Heart right ventricle (tissue), 16 donors: ENCODE data around the gene PET117. TPM values are rescaled to one million over a fixed set of nuclear protein-coding genes. Genes with fewer than 3 reads are reported as not detected.
"Not testable (repeated sequence)": the region's sequence is repeated elsewhere in the genome, so short reads cannot be mapped to it uniquely, and the experiment has no call there.

Source experiments
- ATAC-seq, 8 donors: fragments of 200-7000 bp; cut with Tn5 transposase; one replicate each; pipeline ENCODE4 v1.9.1; 2020; ENCODE audit warnings: mild to moderate bottlenecking in 8 of 8, moderate library complexity in 8 of 8, moderate number of reproducible peaks in 1 of 8
- DNase-seq, 2 donors: peaks; one replicate each; pipeline ENCODE4 v3.0.0-alpha.2; 2020
- H3K27ac ChIP-seq, 10 donors: fragments of 200-600 bp; sonication (generic) in 2 of 10; one replicate each; pipeline versions ENCODE4 v1.5.0 to v1.8.0; 2020 to 2022; ENCODE audit warnings: mild to moderate bottlenecking in 3 of 10
- H3K27me3 ChIP-seq, 7 donors: fragments of 200-600 bp; one replicate each; pipeline ENCODE4 v1.8.0; 2021 to 2022; ENCODE audit warnings: mild to moderate bottlenecking in 2 of 7
- H3K36me3 ChIP-seq, 9 donors: fragments of 200-600 bp; sonication (generic) in 1 of 9; one replicate each; pipeline versions ENCODE4 v1.5.0 to v1.8.0; 2020 to 2022; ENCODE audit warnings: mild to moderate bottlenecking in 2 of 9
- H3K4me1 ChIP-seq, 9 donors: fragments of 200-600 bp; sonication (generic) in 1 of 9; one replicate each; pipeline versions ENCODE4 v1.5.0 to v1.8.0; 2020 to 2022; ENCODE audit warnings: mild to moderate bottlenecking in 4 of 9
- H3K4me3 ChIP-seq, 10 donors: fragments of 200-600 bp; sonication (generic) in 2 of 10; one replicate each; pipeline versions ENCODE4 v1.5.0 to v1.8.0; 2020 to 2022; ENCODE audit warnings: mild to moderate bottlenecking in 7 of 10, moderate library complexity in 2 of 10
- H3K9me3 ChIP-seq, 11 donors: fragments of 200-600 bp in 10 of 11; sonication (generic) in 2 of 11; one replicate each; pipeline versions ENCODE4 v1.5.0 to v1.8.0; 2013 to 2022; ENCODE audit warnings: mild to moderate bottlenecking in 2 of 11, control low read depth in 1 of 11, moderate library complexity in 1 of 11
- CTCF ChIP-seq, 9 donors: fragments of 200-600 bp; sonication (generic) in 2 of 9; IDR thresholded peaks; one replicate each; pipeline versions ENCODE4 v1.5.0 to v1.8.0; 2021 to 2022; ENCODE audit warnings: antibody characterized with exemption in 9 of 9, mild to moderate bottlenecking in 5 of 9, moderate library complexity in 1 of 9
- WGBS, 2 donors: extraction: QIAGEN DNeasy Blood & Tissue Kit; methylation state at CpG; one replicate each; pipeline ENCODE4 v1.1.7; 2013; ENCODE audit warnings: inconsistent platforms in 1 of 2; 5-methylcytosine and 5-hydroxymethylcytosine counted together
- intact Hi-C, 10 donors: fragments of 100-400 bp; cut with DNase I; formaldehyde crosslinking; loops; one replicate each; pipeline versions ENCODE4 v1.11.1 to v1.14.2; 2022
- polyA plus RNA-seq, 2 donors: library from polyadenylated mRNA; stranded (reverse); fragments of 200-250 nt; gene quantifications; one replicate each; pipeline ENCODE4 v1.2.3, GENCODE V29; 2013
- total RNA-seq, 10 donors: library from RNA; stranded (reverse); fragmentation: NEBNext Ultra II Directional in 3 of 10; extraction: Animal tissue kit (Norgen Biotek cat#: 25700) in 3 of 10; gene quantifications; one replicate each; pipeline versions ENCODE4 v1.2.1 to v1.2.4, GENCODE V29; 2021 to 2023
- donor health status: Arrhythmogenic right ventricular cardiomyopathy.
- donor health status: ischemic (EF 13 %, LVEDD 7.1; RV severe dilation, severe dysfunction).
- donor health status: healthy with polysubstance abuse.
- donor health status: DM: no; HTN: yes; CAD: no.
- donor health status: DM: no; HTN: no; CAD: no.
- donor health status: ischemic (EF 25% LVEDD 6.9; RV normal size, moderate dysfunction).
- donor health status: ischemic (EF 25% LVEDD 5.7; RV mildly dilated, moderate dysfunction).
- donor health status: healthy.
- donor health status: DM: yes; HTN: yes; CAD: no.
- donor health status: Ischemic cardiomyopathy.
- donor health status: ischemic (EF 35%, LVEDD 5.7; RV mildly dilated, moderate dysfunction).
- donor health status: nonischemic (EF 11% LVEDD 7.7; RV severe dilation, severe dysfunction).
- donor health status: DM: yes; HTN: yes; CAD: no.
- donor health status: PGD.
- donor health status: ischemic (EF 29% LVEDD 5.4; RV normal size, mild dysfunction).
- donor health status: nonischemic (EF 23%, LVEDD 6.1; RV moderate dilation, normal function).

Gene PET117
- total and polyA plus RNA-seq, 12 donors = 8.9 to 15.8 (median 12.0) TPM

GRCh38 chr20:18091623-18092022, 46.0 kb upstream of the PET117 start:
- Histone ChIP-seq H3K4me3 (no peak overlapping the region), H3K27ac (no peak overlapping the region), H3K9me3 (no peaks in the 10 kb centered on the region), H3K27me3 (peaks cover 0 to 56% (median 35%) of the 10 kb centered on the region in 7 donors), H3K36me3 (no peaks in the 10 kb centered on the region), H3K4me1 (no peaks in the 10 kb centered on the region)
- no peak for ATAC-seq
- no peak for TF ChIP-seq CTCF (IDR thresholded peaks at IDR 0.05)
- WGBS, 2 donors = 41 to 43% methylated on average over 7 of the region's 7 CpGs
- DNase-seq = no peak
- intact Hi-C loops = no loop called here

GRCh38 chr20:18092890-18093289, 44.8 kb upstream of the PET117 start:
- ATAC-seq (no peak), DNase-seq (no peak)
- 74 to 89% methylated on average over 8 of the region's 8 CpGs for WGBS, 2 donors
- Histone ChIP-seq H3K27me3 (peaks cover 0 to 50% (median 35%) of the 10 kb centered on the region in 7 donors), H3K9me3 (no peaks in the 10 kb centered on the region), H3K27ac (no peak overlapping the region), H3K4me3 (no peak overlapping the region), H3K4me1 (no peaks in the 10 kb centered on the region), H3K36me3 (no peaks in the 10 kb centered on the region)
- TF ChIP-seq CTCF (IDR thresholded peaks at IDR 0.05) = no peak
- intact Hi-C loops = no loop called here

- Histone ChIP-seq H3K27me3 (peaks cover 0 to 50% (median 35%) of the 10 kb centered on the region in 7 donors), H3K27ac (no peak overlapping the region), H3K4me3 (no peak overlapping the region), H3K36me3 (no peaks in the 10 kb centered on the region), H3K9me3 (no peaks in the 10 kb centered on the region), H3K4me1 (no peaks in the 10 kb centered on the region)
- 70 to 78% methylated on average over 10 of the region's 10 CpGs for WGBS, 2 donors
- no peak for TF ChIP-seq CTCF (IDR thresholded peaks at IDR 0.05)
- DNase-seq (no peak), ATAC-seq (no peak)
- intact Hi-C loops = no loop called here
Observed at GRCh38 chr20:18093388-18093787, 44.3 kb upstream of the PET117 start.

- WGBS, 2 donors = 55 to 57% methylated on average over 5 of the region's 5 CpGs
- intact Hi-C loops = no loop called here
- no peak for TF ChIP-seq CTCF (IDR thresholded peaks at IDR 0.05)
- H3K4me1 ChIP-seq = no peaks in the 10 kb centered on the region
- H3K9me3 ChIP-seq = no peaks in the 10 kb centered on the region
- no peak overlapping the region for H3K27ac ChIP-seq
- H3K4me3 ChIP-seq = no peak overlapping the region
- H3K27me3 ChIP-seq = peaks cover 0 to 45% (median 32%) of the 10 kb centered on the region in 7 donors
- ATAC-seq (no peak), DNase-seq (no peak)
- H3K36me3 ChIP-seq = no peaks in the 10 kb centered on the region
Observed at GRCh38 chr20:18094191-18094590, 43.5 kb upstream of the PET117 start.

GRCh38 chr20:18100569-18100968, 37.1 kb upstream of the PET117 start:
- H3K9me3 ChIP-seq, ATAC-seq, H3K36me3 ChIP-seq, H3K4me1 ChIP-seq, H3K4me3 ChIP-seq, DNase-seq, intact Hi-C loops, H3K27ac ChIP-seq: not testable (repeated sequence)
- WGBS, 2 donors = 91 to 93% methylated on average over 11 of the region's 11 CpGs
- H3K27me3 ChIP-seq = peaks cover 0 to 37% (median 19%) of the 10 kb centered on the region in 7 donors
